Myocyte (in vitro differentiated cells): ENCODE results near the gene SLX4IP. TPM values are rescaled to one million over a fixed set of nuclear protein-coding genes. Genes with fewer than 3 reads are reported as not detected.
"Not testable (repeated sequence)": the region's sequence is repeated elsewhere in the genome, so short reads cannot be mapped to it uniquely, and the experiment has no call there.

Source experiments
- DNase-seq: peaks from one replicate; pipeline ENCODE4 v3.0.0-alpha.2; 2012; ENCODE audit warnings: low read depth
- polyA plus RNA-seq: library from polyadenylated mRNA; unstranded; fragments of >200 nt; gene quantifications from one replicate; pipeline ENCODE4 v1.2.1, GENCODE V29; 2012; ENCODE audit warnings: missing spikeins
- total RNA-seq: library from RNA; depleted of rRNA; stranded (reverse); fragments of >200 nt; gene quantifications from 2 replicates; pipeline ENCODE4 v1.2.3, GENCODE V29; 2014

SLX4IP gene
- total RNA-seq = 3.0 and 4.2 TPM in 2 replicates
- polyA plus RNA-seq = 1.9 TPM

DNA sequence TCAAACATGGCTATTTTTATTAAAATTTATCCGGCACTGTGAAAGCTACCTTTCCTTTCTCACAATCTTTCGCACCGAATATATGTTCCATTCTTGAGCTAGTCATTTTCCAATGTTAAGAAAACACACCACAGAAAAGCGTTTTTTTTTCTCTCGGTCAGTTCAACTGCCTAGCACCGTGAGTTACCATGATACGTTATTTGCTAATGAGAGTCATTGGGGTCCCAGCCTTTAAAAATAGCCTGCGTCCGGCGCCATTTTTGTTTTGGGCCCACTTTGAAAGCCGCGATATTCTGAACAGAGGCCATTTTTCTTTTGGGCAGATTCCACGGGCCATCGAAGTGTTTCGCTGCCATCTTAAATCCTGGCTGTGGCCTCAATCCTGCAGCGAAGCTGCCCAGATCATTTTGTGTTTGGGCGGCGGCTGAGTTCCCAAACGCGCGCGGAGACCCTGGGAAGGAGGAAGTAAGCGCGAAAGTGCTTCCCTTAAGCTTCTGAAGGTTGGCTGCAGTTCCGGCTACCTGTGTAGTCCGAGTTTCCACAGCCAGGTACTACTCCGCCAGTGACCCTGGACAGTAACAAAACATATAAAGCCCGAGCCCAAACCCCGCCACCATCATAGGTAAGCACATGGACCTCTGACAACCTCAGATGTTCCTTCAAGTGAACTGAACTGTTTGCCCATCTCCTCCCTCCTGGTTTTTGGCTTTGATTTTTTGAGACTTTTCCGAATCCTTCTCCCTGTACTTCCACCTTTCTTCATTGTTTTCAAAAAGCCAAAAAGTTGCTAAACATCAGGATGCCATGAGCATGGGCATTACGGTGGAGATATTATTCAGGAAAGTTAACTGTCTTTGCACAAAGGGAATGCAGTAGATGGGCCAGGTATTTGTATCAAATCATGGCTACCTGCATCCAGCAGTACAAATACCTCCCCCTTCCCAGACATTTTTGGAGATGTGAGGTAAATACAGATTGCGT lies at the start of gene SLX4IP:
TSS of gene SLX4IP (plus strand) at position 474 of the 981 bp plus-strand sequence. CDS start 22,900 bp downstream, outside the sequence.
- peak; percentile 98 for DNase-seq

DNA sequence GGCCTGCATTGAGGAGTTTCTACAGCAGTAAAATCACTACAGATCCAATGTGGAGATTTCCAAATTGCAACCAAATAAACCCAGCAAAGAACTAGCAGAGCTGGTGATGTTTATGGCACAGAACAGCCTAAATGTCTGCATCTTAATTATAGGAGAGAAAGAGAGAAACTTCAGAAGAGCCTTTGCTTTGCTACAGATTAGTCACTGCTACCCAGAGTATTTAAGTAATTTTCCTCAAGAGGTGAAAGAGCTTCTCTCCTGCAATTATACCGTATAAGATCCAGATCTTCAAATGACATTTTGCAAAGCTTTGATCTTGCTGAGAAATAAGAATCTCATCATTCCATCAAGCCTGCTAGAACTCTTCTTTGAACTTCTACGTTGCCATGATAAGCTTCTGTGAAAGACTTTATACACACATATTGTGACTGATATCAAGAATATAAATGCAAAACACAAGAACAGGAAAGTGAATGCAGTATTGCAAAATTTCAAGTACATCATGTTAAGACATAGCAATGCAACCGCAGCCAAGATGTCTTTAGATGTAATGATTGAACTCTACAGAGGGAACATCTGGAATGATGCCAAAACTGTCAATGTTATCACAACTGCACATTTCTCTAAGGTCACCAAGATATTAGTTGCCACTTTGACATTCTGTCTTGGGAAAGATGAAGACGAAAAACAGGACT lies 49.1 kb upstream of the SLX4IP start:
- no peak for DNase-seq

DNA sequence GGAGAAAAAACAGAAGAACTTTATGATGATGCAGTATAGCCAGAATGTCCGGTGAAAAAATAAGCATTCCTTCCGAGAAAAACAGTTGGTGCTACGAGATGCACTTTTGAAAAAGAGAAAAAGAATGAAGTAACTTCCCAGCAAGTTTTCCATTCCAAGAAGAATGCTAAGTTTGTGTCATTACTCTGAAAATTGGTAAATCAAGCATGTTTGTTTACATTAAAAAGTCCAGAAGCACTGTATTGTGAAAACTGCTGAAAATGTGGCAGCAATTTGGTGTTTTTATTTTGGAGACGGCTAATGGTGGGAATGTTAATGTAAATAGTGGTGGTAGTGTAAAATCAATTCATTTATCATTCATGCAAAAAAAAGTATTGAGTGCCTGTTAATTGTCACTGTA lies 47.4 kb upstream of the SLX4IP start:
- DNase-seq = no peak

- no peak for DNase-seq
These were observed 46.5 kb upstream of the SLX4IP start for GRCh38 chr20:10388597-10388996.

- no peak for DNase-seq
These were observed 44.4 kb upstream of the SLX4IP start for GRCh38 chr20:10390709-10391108.

GRCh38 chr20:10394752-10395151 lies 40.4 kb upstream of the SLX4IP start:
- DNase-seq = not testable (repeated sequence)

GRCh38 chr20:10398834-10399369 lies 36.2 kb upstream of the SLX4IP start:
- DNase-seq = no peak

- DNase-seq = no peak
These were observed 32.0 kb upstream of the SLX4IP start for GRCh38 chr20:10402938-10403608.

DNA sequence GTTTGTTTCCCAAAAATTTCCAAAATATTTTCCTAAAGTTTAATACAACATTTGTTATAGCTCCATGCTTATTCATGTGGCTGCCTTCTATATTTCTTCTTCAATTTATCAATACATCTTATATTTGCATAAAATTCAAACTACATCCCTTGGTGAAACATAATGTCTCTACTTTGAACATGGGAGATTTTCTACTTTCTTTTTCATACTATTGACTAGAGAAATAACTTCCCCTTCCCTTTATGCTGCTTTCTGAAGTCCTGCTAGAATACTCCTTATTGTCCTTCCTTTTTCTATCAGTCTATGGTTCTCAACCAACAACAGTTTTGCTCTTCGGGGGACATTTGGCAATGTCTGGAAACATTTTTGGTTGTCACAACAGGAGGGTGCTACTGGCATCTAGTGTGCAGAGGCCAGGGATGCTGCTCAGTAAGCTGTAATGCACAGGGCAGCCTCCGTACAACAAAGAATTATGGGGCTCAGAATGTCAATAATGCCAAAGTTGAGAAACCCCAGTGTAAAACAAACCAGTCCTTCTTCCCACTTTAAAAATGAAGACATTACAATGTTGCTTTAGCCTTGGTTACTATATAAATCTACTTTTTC lies 31.0 kb upstream of the SLX4IP start:
- DNase-seq = no peak

GRCh38 chr20:10404959-10405530 lies 30.1 kb upstream of the SLX4IP start:
- no peak for DNase-seq

GRCh38 chr20:10408108-10408813 lies 26.8 kb upstream of the SLX4IP start:
- DNase-seq = no peak

DNA sequence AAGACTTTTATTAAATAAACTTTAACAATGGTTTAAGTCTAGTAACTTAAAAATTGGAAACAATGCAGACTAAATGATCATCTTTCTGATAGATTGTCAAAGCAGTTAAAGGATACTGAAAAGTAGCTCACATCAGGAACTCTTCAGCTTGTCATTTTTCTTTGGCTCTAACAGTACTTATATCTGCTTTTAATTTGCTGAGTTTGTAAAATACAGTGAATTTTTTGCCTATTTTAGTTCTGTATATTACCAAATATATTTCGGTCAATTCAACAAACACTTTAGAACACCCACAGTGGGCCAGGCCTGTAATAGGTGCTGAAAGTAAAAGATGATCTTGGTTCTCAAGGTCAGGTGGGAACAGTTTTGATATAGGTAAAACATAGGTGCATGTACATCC lies 23.4 kb upstream of the SLX4IP start:
- DNase-seq = no peak

DNA sequence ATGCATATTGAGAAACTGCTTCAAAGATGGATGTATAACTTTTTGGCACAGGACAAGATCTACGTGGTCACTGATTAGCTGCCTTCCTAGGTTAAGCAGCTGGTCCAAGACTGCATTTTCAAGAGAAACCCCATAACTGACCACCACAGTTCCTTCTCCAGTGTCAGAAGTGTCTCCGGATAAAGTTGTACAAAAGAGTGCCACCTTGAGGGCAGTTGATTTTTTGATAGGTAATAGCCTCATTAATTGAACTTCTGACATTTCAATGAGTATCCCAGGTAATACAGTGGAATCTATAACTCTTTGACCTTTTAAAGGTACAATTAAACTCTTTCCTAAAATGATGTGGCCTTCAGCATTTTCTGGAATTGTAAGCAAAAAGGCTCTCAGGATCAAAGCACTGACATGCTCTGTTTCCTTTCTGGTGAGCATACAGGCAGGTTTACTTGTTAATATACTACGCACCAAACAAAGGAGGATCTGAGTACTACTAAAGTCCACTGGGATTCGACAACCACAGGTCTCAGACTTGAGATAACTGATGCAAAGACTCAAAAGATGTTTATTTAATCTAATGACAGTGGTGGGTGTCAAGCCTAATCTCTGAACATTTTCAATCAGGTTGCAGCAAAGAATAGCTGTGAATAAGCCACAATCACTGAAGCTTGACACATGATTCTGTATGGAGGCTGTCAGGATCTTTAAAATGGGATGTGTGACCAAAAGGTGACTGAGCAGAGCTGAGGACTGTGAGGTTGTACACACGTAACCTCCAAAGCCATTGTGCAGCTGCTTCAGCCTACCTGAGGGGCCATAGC lies 22.3 kb upstream of the SLX4IP start:
- DNase-seq = peak; percentile 12

GRCh38 chr20:10415013-10415650 lies 20.0 kb upstream of the SLX4IP start:
- DNase-seq = peak; percentile 20

- not testable (repeated sequence) for DNase-seq
These were observed 17.9 kb upstream of the SLX4IP start for GRCh38 chr20:10417218-10417617.

DNA sequence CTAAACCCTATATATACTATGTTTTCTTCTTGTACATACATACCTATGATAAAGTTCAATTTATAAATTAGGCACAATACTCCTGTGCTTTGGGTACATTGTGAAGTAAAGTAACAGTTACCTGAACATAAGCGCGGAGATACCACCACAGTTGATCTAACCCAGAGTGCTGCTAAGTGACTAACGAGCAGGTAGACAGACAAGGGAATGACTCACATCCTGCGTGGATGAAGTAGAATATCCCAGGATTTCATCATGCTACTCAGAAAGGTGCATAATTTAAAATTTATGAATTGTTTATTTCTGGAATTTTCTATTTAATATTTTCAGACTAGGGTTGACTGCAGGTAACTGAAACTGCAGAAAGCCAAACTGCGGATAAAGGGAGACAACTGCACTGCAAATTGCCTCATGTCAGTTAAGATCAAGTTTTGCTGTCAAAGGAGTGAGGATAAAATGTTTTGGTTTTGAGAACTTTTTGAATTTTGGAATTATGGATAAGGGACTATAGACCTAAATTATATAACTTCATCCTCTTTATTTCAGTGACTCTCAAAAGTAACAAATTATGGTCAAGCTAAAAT lies 15.5 kb upstream of the SLX4IP start:
- DNase-seq = no peak

DNA sequence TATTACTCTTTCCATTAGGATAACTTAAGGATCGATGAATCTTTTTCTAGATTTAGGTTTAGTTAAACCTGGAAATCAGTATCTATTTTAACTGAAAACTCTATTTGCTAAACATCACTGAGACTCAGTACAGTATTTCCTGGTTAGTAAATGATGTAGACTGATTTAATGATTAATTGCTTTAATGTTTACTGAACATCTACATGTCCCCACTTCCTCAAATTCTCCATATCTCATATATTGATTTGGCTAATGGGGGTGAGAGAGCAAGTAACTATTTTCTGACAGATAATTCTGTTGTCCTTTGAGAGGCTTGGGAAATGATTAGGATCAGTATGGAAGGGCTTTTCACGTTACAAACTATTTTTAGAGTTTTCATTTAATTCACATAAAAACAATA lies 11.4 kb upstream of the SLX4IP start:
- no peak for DNase-seq

DNA sequence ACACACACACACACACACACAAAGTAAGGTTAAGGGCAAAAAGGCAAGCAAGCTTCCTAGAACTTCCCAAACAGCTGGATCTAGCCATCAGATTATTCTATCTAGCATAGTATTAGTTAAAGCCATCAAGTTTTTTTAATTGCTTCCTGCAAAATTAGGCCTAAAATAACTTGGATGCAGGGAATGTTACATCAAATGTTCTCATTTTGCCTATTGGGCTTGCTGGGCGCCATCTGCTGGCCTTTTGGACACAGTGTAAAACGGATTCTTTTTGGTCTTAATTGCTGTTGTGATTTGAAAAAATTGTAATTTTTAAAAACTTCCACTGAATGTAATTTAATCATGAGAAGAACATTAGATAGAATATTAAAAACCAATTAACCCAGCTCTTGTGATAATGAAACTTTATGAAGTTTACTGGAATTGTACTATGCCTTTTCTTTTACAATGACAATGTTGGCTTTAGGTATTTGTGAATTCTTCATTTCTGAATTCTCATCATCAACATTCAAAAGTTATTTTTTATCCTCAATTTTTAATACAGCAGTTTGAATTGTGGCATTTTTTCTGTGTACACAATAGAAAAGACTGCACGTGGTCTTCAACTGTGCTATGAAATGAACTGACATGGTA lies 7.9 kb upstream of the SLX4IP start:
- DNase-seq = peak; percentile 71
